DND-41 (cell line): ENCODE results near the gene CCSER2.
"Not testable (repeated sequence)": the region's sequence is repeated elsewhere in the genome, so short reads cannot be mapped to it uniquely, and the experiment has no call there.

Experiments used
- ATAC-seq: fragments of 200-7000 bp; cut with Tn5 transposase; 3 replicates; pipeline ENCODE4 v1.9.1; 2021; ENCODE audit warnings: low read depth; ENCODE audit not compliant: insufficient read depth
- DNase-seq: peaks from one replicate; pipeline ENCODE4 v3.0.0-alpha.2; 2020
- H2AFZ ChIP-seq: 2 replicates; pipeline ENCODE4 v1.6.0; 2012; ENCODE audit warnings: low read depth, low read length
- H3K27ac ChIP-seq: 2 replicates; pipeline ENCODE4 v1.5.1; 2012; ENCODE audit warnings: low read length, inconsistent platforms
- H3K27me3 ChIP-seq: fragments of 200-600 bp; sonication (generic); 2 replicates; pipeline ENCODE4 v1.6.0; 2012; ENCODE audit warnings: low read length, mild to moderate bottlenecking, inconsistent platforms; ENCODE audit not compliant: insufficient read depth, poor library complexity
- H3K36me3 ChIP-seq: 2 replicates; pipeline ENCODE4 v1.5.1; 2012; ENCODE audit warnings: low read length, inconsistent platforms; ENCODE audit not compliant: insufficient read depth
- H3K4me1 ChIP-seq: 2 replicates; pipeline ENCODE4 v1.5.1; 2012; ENCODE audit warnings: mild to moderate bottlenecking, low read length; ENCODE audit not compliant: insufficient read depth
- H3K4me2 ChIP-seq: 2 replicates; pipeline ENCODE4 v1.6.0; 2012; ENCODE audit warnings: mild to moderate bottlenecking, moderate library complexity, low read length, inconsistent platforms; ENCODE audit not compliant: insufficient read depth
- H3K4me3 ChIP-seq, 2 experiments: fragments of 200-600 bp in 1 of 2; shearing (Covaris generic) in 1 of 2; 2 replicates each; pipeline ENCODE4 v1.5.1; 2012 to 2016; ENCODE audit warnings: inconsistent platforms in 2 of 2, low read length in 2 of 2, mild to moderate bottlenecking in 2 of 2, low read depth in 1 of 2, moderate library complexity in 1 of 2
- H3K79me2 ChIP-seq: 2 replicates; pipeline ENCODE4 v1.6.0; 2012; ENCODE audit warnings: low read length, inconsistent platforms; ENCODE audit not compliant: insufficient read depth
- H3K9ac ChIP-seq: 2 replicates; pipeline ENCODE4 v1.6.0; 2012; ENCODE audit warnings: low read depth, mild to moderate bottlenecking, inconsistent platforms, low read length, moderate library complexity
- H3K9me3 ChIP-seq: 2 replicates; pipeline ENCODE4 v1.5.1; 2012; ENCODE audit warnings: low read length, moderate library complexity, mild to moderate bottlenecking, inconsistent platforms; ENCODE audit not compliant: insufficient read depth, severe bottlenecking
- H4K20me1 ChIP-seq: 2 replicates; pipeline ENCODE4 v1.6.0; 2012; ENCODE audit warnings: low read length; ENCODE audit not compliant: insufficient read depth
- EZH2 ChIP-seq: IDR thresholded peaks from 3 replicates; pipeline ENCODE4 v1.6.1; 2012; ENCODE audit warnings: borderline replicate concordance, low read depth, mild to moderate bottlenecking, moderate library complexity, low read length, inconsistent platforms; ENCODE audit not compliant: severe bottlenecking
- TF ChIP-seq, protein P1 (sequence below): IDR thresholded peaks from 2 replicates; pipeline ENCODE4 v1.5.1; 2012; ENCODE audit warnings: borderline replicate concordance, low read length, moderate library complexity, mild to moderate bottlenecking; ENCODE audit not compliant: poor library complexity, severe bottlenecking; ENCODE audit errors: extremely low read depth

CCSER2 gene

DNA sequence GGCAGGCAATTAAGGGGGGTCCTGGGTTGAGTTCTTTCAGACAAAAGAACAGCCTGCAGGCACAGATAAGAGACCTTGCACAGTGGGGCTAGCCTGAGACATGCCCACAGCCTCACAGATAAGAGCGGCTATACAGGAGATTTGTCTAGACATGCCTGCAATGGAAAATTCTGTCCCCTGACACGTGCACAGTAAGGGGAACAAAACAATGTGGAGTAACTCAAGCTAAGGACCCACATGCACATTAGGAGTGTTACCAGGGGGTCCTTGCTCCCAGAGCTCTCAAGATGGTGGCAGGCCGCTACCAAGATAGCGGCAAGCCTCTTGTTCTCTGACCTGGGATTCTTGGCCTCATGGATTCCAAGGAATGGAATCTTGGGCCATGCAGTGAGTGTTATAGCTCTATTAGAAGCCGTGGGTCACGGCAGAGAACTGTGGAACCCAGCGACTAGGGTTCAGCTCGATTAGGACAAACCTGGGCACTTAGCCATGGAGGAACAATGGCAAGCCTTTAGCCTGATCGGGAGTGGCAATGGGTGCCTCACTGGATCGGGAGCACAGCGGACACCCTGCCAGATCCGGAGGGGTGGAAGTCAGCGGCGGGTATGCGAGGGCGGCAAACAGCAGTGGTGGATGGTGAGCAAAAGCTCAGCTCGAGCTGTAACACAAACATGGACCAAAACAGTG is 196.9 kb downstream of the CCSER2 start:
- no peak overlapping the region for H3K27ac ChIP-seq

DNA sequence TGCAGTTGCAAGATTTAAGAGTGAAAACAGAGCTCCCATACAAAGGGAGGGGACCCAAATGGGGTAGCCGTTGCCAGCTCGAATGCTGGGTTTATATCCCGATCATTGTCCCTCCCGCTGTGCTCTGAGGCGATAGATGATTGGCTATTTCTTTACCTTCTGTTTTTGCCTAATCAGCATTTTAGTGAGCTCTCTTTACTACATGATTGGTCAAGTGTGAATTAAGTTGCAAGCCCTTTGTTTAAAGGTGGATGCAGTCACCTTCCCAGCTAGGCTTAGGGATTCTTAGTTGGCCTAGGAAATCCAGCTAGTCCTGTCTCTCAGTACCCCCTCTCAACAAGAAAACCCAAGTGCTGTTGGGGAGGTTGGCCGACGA is 197.4 kb downstream of the CCSER2 start:
- not testable (repeated sequence) for H3K9me3 ChIP-seq, H4K20me1 ChIP-seq, ATAC-seq, H3K36me3 ChIP-seq, H3K4me2 ChIP-seq, H3K27ac ChIP-seq, H3K79me2 ChIP-seq, H3K27me3 ChIP-seq, H3K4me1 ChIP-seq, H3K4me3 ChIP-seq, H2AFZ ChIP-seq, DNase-seq, H3K9ac ChIP-seq

More for the DNA sequence above, 196.9 kb downstream of the CCSER2 start:
- Histone ChIP-seq H3K9ac (no peak overlapping the region), H3K4me2 (no peak overlapping the region), H3K4me3 (no peak overlapping the region), H3K36me3 (no peaks in the 10 kb centered on the region), H3K4me1 (no peaks in the 10 kb centered on the region), H4K20me1 (no peaks in the 10 kb centered on the region), H3K27me3 (no peaks in the 10 kb centered on the region), H3K9me3 (peaks cover 3% of the 10 kb centered on the region), H2AFZ (no peak overlapping the region), H3K79me2 (no peaks in the 10 kb centered on the region)
- DNase-seq (no peak), ATAC-seq (no peak)
- no peak for TF ChIP-seq EZH2
- TF ChIP-seq, protein P1, sequence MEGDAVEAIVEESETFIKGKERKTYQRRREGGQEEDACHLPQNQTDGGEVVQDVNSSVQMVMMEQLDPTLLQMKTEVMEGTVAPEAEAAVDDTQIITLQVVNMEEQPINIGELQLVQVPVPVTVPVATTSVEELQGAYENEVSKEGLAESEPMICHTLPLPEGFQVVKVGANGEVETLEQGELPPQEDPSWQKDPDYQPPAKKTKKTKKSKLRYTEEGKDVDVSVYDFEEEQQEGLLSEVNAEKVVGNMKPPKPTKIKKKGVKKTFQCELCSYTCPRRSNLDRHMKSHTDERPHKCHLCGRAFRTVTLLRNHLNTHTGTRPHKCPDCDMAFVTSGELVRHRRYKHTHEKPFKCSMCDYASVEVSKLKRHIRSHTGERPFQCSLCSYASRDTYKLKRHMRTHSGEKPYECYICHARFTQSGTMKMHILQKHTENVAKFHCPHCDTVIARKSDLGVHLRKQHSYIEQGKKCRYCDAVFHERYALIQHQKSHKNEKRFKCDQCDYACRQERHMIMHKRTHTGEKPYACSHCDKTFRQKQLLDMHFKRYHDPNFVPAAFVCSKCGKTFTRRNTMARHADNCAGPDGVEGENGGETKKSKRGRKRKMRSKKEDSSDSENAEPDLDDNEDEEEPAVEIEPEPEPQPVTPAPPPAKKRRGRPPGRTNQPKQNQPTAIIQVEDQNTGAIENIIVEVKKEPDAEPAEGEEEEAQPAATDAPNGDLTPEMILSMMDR: no peak

DNA sequence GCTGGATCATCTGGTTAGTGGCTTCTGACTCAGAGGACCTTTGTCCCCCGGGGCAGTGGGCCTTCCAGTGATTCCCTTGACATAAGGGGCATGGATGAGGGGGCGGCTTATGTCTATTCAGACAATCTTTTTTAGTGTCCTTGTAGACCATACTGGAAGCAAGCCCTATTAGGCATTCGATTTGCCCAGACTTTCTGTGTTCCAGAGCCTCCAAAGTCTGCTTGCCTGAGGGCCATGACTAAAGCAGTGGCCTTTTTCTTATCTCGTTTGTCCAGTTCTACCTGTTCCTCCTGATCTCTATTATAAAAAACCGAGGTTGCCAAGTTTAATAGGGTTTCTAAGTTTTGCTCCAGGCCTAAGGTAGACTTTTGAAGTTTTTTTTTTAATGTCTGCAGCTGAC is 199.0 kb downstream of the CCSER2 start:
- H3K4me2 ChIP-seq, H3K36me3 ChIP-seq, DNase-seq, H3K4me1 ChIP-seq, H3K27me3 ChIP-seq, H3K4me3 ChIP-seq, H3K79me2 ChIP-seq, H3K27ac ChIP-seq, H2AFZ ChIP-seq, H4K20me1 ChIP-seq, ATAC-seq, H3K9me3 ChIP-seq, H3K9ac ChIP-seq: not testable (repeated sequence)

DNA sequence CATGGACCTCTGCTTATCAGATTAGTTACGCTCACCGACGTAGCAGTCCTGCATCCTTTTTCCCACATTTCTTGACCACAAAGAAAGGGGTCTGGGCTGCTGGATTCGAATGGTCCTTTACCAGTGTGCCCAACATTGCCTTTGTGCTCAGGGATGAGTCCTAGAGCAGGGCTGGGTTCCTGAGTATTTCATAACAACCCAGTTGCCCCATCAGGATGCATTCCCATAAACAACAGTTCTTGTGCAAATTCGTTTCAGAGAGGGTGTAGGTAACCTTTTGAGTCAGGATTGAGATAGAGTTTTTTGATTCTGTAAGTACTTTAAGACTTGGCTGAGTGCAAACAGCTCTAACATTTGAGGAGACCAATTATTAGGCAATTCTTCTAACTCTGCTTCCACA is 200.1 kb downstream of the CCSER2 start:
- not testable (repeated sequence) for H3K4me1 ChIP-seq, H3K27ac ChIP-seq, ATAC-seq, H3K36me3 ChIP-seq, DNase-seq, H3K4me2 ChIP-seq, H2AFZ ChIP-seq, H3K79me2 ChIP-seq, H3K9me3 ChIP-seq, H3K4me3 ChIP-seq, H4K20me1 ChIP-seq, H3K9ac ChIP-seq, H3K27me3 ChIP-seq

DNA sequence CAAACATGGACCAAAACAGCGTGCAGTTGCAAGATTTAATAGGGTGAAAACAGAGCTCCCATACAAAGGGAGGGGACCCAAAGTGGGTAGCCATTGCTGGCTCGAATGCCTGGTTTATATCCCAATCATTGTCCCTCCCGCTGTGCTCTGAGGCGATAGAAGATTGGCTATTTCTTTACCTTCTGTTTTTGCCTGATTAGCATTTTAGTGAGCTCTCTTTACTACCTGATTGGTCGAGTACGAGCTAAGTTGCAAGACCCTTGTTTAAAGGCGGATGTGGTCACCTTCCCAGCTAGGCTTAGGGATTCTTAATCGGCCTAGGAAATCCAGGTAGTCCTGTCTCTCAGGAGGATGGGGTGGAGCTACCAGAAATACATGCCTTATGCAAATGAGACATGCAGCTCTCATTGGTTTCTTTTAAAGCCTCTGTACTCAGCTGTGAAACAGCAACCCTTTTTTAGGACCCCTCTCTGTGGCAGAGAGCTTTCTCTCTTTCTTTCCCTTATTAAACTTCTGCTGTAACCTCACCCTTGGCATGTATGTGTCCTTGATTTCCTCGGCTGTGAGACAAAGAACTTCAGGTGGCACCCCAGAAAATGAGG is 202.4 kb downstream of the CCSER2 start:
- ATAC-seq (no peak), DNase-seq (no peak)
- Histone ChIP-seq H3K4me3 (no peak overlapping the region), H3K36me3 (no peaks in the 10 kb centered on the region), H3K27ac (no peak overlapping the region), H3K4me1 (no peaks in the 10 kb centered on the region), H3K79me2 (no peaks in the 10 kb centered on the region), H2AFZ (no peak overlapping the region), H3K9ac (no peak overlapping the region), H3K4me2 (no peak overlapping the region), H4K20me1 (no peaks in the 10 kb centered on the region), H3K9me3 (peaks cover under 1% of the 10 kb centered on the region), H3K27me3 (no peaks in the 10 kb centered on the region)
- no peak for TF ChIP-seq EZH2
- TF ChIP-seq, protein P1: no peak
